SU-DHL-6 (cell line): Measurements from ENCODE around the gene UBE2F.

Source experiments
- H2AFZ ChIP-seq: fragments of 200-600 bp; sonication (generic); 2 replicates; pipeline ENCODE4 v1.6.1; 2014; ENCODE audit warnings: low read depth, mild to moderate bottlenecking, moderate library complexity, mixed read lengths, antibody characterized with exemption, low read length; ENCODE audit not compliant: severe bottlenecking
- H3F3A ChIP-seq: fragments of 200-600 bp; shearing (Covaris generic); 2 replicates; pipeline ENCODE4 v1.6.0; 2016; ENCODE audit warnings: antibody characterized with exemption, mild to moderate bottlenecking; ENCODE audit not compliant: insufficient read depth
- H3K27ac ChIP-seq: fragments of 200-600 bp; sonication (generic); 2 replicates; pipeline ENCODE4 v1.5.1; 2016; ENCODE audit warnings: low read depth, mild to moderate bottlenecking, low read length, moderate library complexity, mixed read lengths
- H3K27me3 ChIP-seq: fragments of 200-600 bp; sonication (generic), shearing (Covaris generic); 2 replicates; pipeline ENCODE4 v1.6.0; 2014; ENCODE audit warnings: mild to moderate bottlenecking, low read length
- H3K36me3 ChIP-seq: fragments of 200-600 bp; sonication (generic); 2 replicates; pipeline ENCODE4 v1.6.1; 2014; ENCODE audit warnings: mild to moderate bottlenecking, low read length, mixed read lengths
- H3K4me2 ChIP-seq: fragments of 300-600, 200-600 bp; shearing (Covaris generic), sonication (generic); 2 replicates; pipeline ENCODE4 v1.6.0; 2014; ENCODE audit warnings: low read length, low read depth, mild to moderate bottlenecking; ENCODE audit not compliant: poor library complexity, severe bottlenecking
- H3K4me3 ChIP-seq: fragments of 200-600 bp; sonication (generic); 2 replicates; pipeline ENCODE4 v1.5.1; 2014; ENCODE audit warnings: antibody characterized with exemption, low read length, mild to moderate bottlenecking, mixed read lengths; ENCODE audit not compliant: insufficient read depth, poor library complexity, severe bottlenecking
- H3K79me2 ChIP-seq: fragments of 200-600 bp; sonication (generic); 2 replicates; pipeline ENCODE4 v1.6.1; 2014; ENCODE audit warnings: mild to moderate bottlenecking, low read length, moderate library complexity; ENCODE audit not compliant: insufficient read depth
- H3K9ac ChIP-seq: fragments of 200-600 bp; sonication (generic); 2 replicates; pipeline ENCODE4 v1.7.0; 2014; ENCODE audit warnings: mild to moderate bottlenecking, low read length
- H3K9me2 ChIP-seq: fragments of 200-600 bp; sonication (generic); replicated peaks from 2 replicates; pipeline ENCODE4 v1.6.1; 2014; ENCODE audit warnings: low read length; ENCODE audit not compliant: insufficient read depth
- H3K9me3 ChIP-seq: fragments of 200-600 bp; sonication (generic); 2 replicates; pipeline ENCODE4 v1.6.1; 2014; ENCODE audit warnings: low read length, mixed read lengths; ENCODE audit not compliant: insufficient read depth
- H4K20me1 ChIP-seq: fragments of 200-600 bp; sonication (generic); 2 replicates; pipeline ENCODE4 v1.6.1; 2014; ENCODE audit warnings: low read depth, mild to moderate bottlenecking, antibody characterized with exemption, low read length, moderate library complexity, mixed read lengths
- CTCF ChIP-seq: fragments of 200-600 bp; sonication (generic); IDR thresholded peaks from one replicate; pipeline ENCODE4 v1.5.1; 2017; ENCODE audit warnings: antibody characterized with exemption, mild to moderate bottlenecking, low read length, moderate library complexity; ENCODE audit not compliant: insufficient read depth, poor library complexity, severe bottlenecking
- EZH2phosphoT487 ChIP-seq: fragments of 200-600 bp; sonication (generic), shearing (Covaris generic); conservative IDR thresholded peaks from 2 replicates; pipeline ENCODE4 v1.6.1; 2018; ENCODE audit warnings: mild to moderate bottlenecking, antibody characterized with exemption, low read length, moderate library complexity, mixed read lengths

The UBE2F gene

GRCh38 chr2:238069877-238070276, 103.1 kb downstream of the UBE2F start:
- Histone ChIP-seq H3K9ac (no peak overlapping the region), H3K4me3 (no peak overlapping the region), H3K27ac (no peak overlapping the region), H3F3A (no peaks in the 10 kb centered on the region; the same call in none of the 2 replicates), H3K4me2 (no peak overlapping the region), H3K27me3 (no peaks in the 10 kb centered on the region), H3K79me2 (no peaks in the 10 kb centered on the region), H3K9me3 (no peaks in the 10 kb centered on the region), H2AFZ (no peak overlapping the region), H3K9me2 (no peaks in the 10 kb centered on the region), H4K20me1 (no peaks in the 10 kb centered on the region), H3K36me3 (0 out of 2 replicates have a peak, but pooled peaks cover 6% of the 10 kb centered on the region)
- no peak for TF ChIP-seq EZH2phosphoT487
- TF ChIP-seq CTCF = no peak

- H3K27ac ChIP-seq = no peak overlapping the region
- H3K4me2 ChIP-seq = no peak overlapping the region
- H3K79me2 ChIP-seq = no peaks in the 10 kb centered on the region
- H3F3A ChIP-seq = no peaks in the 10 kb centered on the region; the same call in 1 of the 2 replicates
- no peak overlapping the region for H3K9ac ChIP-seq
- no peak overlapping the region for H2AFZ ChIP-seq
- H4K20me1 ChIP-seq = no peaks in the 10 kb centered on the region
- TF ChIP-seq EZH2phosphoT487 = no peak
- no peak for TF ChIP-seq CTCF
- no peaks in the 10 kb centered on the region for H3K27me3 ChIP-seq
- no peak overlapping the region for H3K4me3 ChIP-seq
- no peaks in the 10 kb centered on the region for H3K9me3 ChIP-seq
- H3K9me2 ChIP-seq = no peaks in the 10 kb centered on the region
- H3K36me3 ChIP-seq = peaks cover 8% of the 10 kb centered on the region; the same call in 1 of the 2 replicates
Observed at GRCh38 chr2:238075397-238075796, 108.6 kb downstream of the UBE2F start.

- no peaks in the 10 kb centered on the region for H3K79me2 ChIP-seq
- no peaks in the 10 kb centered on the region for H3K9me2 ChIP-seq
- H3K9ac ChIP-seq = no peak overlapping the region
- H4K20me1 ChIP-seq = no peaks in the 10 kb centered on the region
- no peak overlapping the region for H2AFZ ChIP-seq
- H3K36me3 ChIP-seq = peaks cover 2% of the 10 kb centered on the region; the same call in 1 of the 2 replicates
- H3K27ac ChIP-seq = no peak overlapping the region
- H3K9me3 ChIP-seq = no peaks in the 10 kb centered on the region
- H3K4me3 ChIP-seq = no peak overlapping the region
- TF ChIP-seq CTCF = no peak
- TF ChIP-seq EZH2phosphoT487 = no peak
- H3K27me3 ChIP-seq = no peaks in the 10 kb centered on the region
- H3K4me2 ChIP-seq = no peak overlapping the region
- H3F3A ChIP-seq = no peaks in the 10 kb centered on the region; the same call in 1 of the 2 replicates
Observed at GRCh38 chr2:238077292-238077691, 110.5 kb downstream of the UBE2F start.
